WTC11 (cell line): ENCODE results near the gene RSPRY1. TPM values are rescaled to one million over a fixed set of nuclear protein-coding genes. Genes with fewer than 3 reads are reported as not detected.

Experiments used
- ATAC-seq: fragments of 200-7000 bp; cut with Tn5 transposase; 2 replicates; pipeline ENCODE4 v1.10.0; 2021; ENCODE audit warnings: mild to moderate bottlenecking, moderate library complexity
- CTCF ChIA-PET: fragments of 300-600 bp; sonication (Branson Sonifier 250); formaldehyde crosslinking; loops from one replicate; lab custom pipeline; 2021; ENCODE audit warnings: antibody characterized with exemption; lab: Charles Lee
- POLR2A ChIA-PET: fragments of 350-600 bp; sonication (Branson Sonifier 250); formaldehyde crosslinking; loops from one replicate; lab custom pipeline; 2021; ENCODE audit warnings: antibody characterized with exemption; lab: Charles Lee
- DNase-seq: peaks from one replicate; pipeline ENCODE4 v3.0.0; 2021; ENCODE audit warnings: low spot score
- H3K27ac Mint-ChIP-seq: 2 replicates; pipeline ENCODE4 v1.8.0; 2021; ENCODE audit warnings: mixed read lengths
- H3K27me3 Mint-ChIP-seq: 2 replicates; pipeline ENCODE4 v1.8.0; 2021; ENCODE audit warnings: low read depth, mild to moderate bottlenecking, moderate library complexity, mixed read lengths
- H3K36me3 Mint-ChIP-seq: 2 replicates; pipeline ENCODE4 v1.8.0; 2021; ENCODE audit warnings: mixed read lengths
- H3K4me1 Mint-ChIP-seq: 2 replicates; pipeline ENCODE4 v1.8.0; 2022; ENCODE audit warnings: mixed read lengths
- H3K4me3 Mint-ChIP-seq: 2 replicates; pipeline ENCODE4 v1.8.0; 2021; ENCODE audit warnings: mild to moderate bottlenecking, moderate library complexity, mixed read lengths
- H3K9me3 Mint-ChIP-seq: 2 replicates; pipeline ENCODE4 v1.8.0; 2021; ENCODE audit warnings: mixed read lengths
- CREM ChIP-seq: sonication (generic); formaldehyde crosslinking; IDR thresholded peaks from 2 replicates; pipeline ENCODE4 v1.8.1; 2022; ENCODE audit warnings: mild to moderate bottlenecking, missing genetic modification reagents, moderate library complexity
- EMX1 ChIP-seq: fragments of 250-450 bp; sonication (Bioruptor Pico); IDR thresholded peaks from 2 replicates; pipeline ENCODE4 v1.8.0; 2021; ENCODE audit warnings: mild to moderate bottlenecking
- FOXP1 ChIP-seq: sonication (generic); formaldehyde crosslinking; IDR thresholded peaks from 2 replicates; pipeline ENCODE4 v1.8.0; 2022; ENCODE audit warnings: missing genetic modification reagents, mild to moderate bottlenecking, moderate library complexity, borderline replicate concordance
- NFATC4 ChIP-seq: fragments of 250-450 bp; sonication (Bioruptor Pico); IDR thresholded peaks from 2 replicates; pipeline ENCODE4 v1.9.0; 2021; ENCODE audit warnings: mild to moderate bottlenecking
- PREB ChIP-seq: sonication (generic); formaldehyde crosslinking; IDR thresholded peaks from 2 replicates; pipeline ENCODE4 v1.8.1; 2022; ENCODE audit warnings: mild to moderate bottlenecking, missing genetic modification reagents, moderate library complexity, borderline replicate concordance
- TCF7 ChIP-seq: sonication (generic); formaldehyde crosslinking; IDR thresholded peaks from 2 replicates; pipeline ENCODE4 v1.8.0; 2022; ENCODE audit warnings: mild to moderate bottlenecking, low read depth, missing genetic modification reagents, moderate library complexity
- ZNF416 ChIP-seq: fragments of 250-450 bp; sonication (Bioruptor Pico); IDR thresholded peaks from 2 replicates; pipeline ENCODE4 v1.9.0; 2021; ENCODE audit warnings: mild to moderate bottlenecking, inconsistent platforms
- ZNF425 ChIP-seq: fragments of 250-450 bp; sonication (Bioruptor Pico); conservative IDR thresholded peaks from 2 replicates; pipeline ENCODE4 v1.9.0; 2021; ENCODE audit warnings: mild to moderate bottlenecking
- ZNF532 ChIP-seq: fragments of 250-450 bp; sonication (Bioruptor Pico); IDR thresholded peaks from 2 replicates; pipeline ENCODE4 v1.9.0; 2021; ENCODE audit warnings: mild to moderate bottlenecking, borderline replicate concordance
- total RNA-seq: library from RNA; stranded (reverse); gene quantifications from 3 replicates; pipeline ENCODE4 v1.2.3, GENCODE V29; 2021
- TF ChIP-seq, protein P1 (sequence below): sonication (generic); formaldehyde crosslinking; conservative IDR thresholded peaks from 2 replicates; pipeline ENCODE4 v1.8.1; 2023; ENCODE audit warnings: mild to moderate bottlenecking, low read depth, missing genetic modification reagents, moderate library complexity
- TF ChIP-seq, protein P2 (sequence below): fragments of 250-450 bp; sonication (Bioruptor Pico); IDR thresholded peaks from 2 replicates; pipeline ENCODE4 v1.8.0; 2021; ENCODE audit warnings: mild to moderate bottlenecking
- TF ChIP-seq, protein P3 (sequence below): sonication (generic); formaldehyde crosslinking; IDR thresholded peaks from 2 replicates; pipeline ENCODE4 v1.8.0; 2022; ENCODE audit warnings: mild to moderate bottlenecking, missing genetic modification reagents

The RSPRY1 gene
- total RNA-seq, 1 experiment from 2014 or later = 26.8 TPM

DNA sequence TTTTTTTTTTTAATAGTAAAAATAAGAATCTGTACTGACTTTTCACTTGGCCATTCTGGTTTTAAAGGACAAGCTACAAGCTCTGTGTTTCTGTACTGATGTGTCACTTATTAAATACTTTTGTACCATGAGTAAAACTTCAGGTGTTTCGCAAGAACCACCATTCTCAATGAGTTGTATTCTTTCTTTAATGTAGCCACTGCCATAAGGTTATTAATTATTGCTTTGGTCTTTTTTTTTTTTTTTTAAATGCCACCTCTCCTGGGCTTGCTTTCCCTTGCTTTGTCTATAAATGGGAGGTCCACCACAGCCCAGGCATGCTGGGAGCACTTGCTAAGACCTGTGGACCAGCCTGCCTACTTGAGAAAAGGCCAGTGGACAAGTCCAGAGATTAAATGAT lies 67.3 kb downstream of the RSPRY1 start:
- ChIA-PET CTCF (interaction anchor here (0.7 kb wide), 1 partner anchor 149 kb away, joined by 3 read pairs; no protein-coding TSS in a partner anchor), POLR2A (no interaction called here)
- Mint-ChIP-seq H3K4me1 (no peaks in the 10 kb centered on the region), H3K36me3 (peaks cover 11% of the 10 kb centered on the region), H3K4me3 (no peak overlapping the region), H3K27ac (no peak overlapping the region), H3K27me3 (no peaks in the 10 kb centered on the region), H3K9me3 (0 out of 2 replicates have a peak, but pooled peaks cover 4% of the 10 kb centered on the region)
- ATAC-seq = no peak
- TF ChIP-seq ZNF425 = no peak
- TF ChIP-seq PREB = no peak
- no peak for TF ChIP-seq TCF7
- TF ChIP-seq, protein P1, sequence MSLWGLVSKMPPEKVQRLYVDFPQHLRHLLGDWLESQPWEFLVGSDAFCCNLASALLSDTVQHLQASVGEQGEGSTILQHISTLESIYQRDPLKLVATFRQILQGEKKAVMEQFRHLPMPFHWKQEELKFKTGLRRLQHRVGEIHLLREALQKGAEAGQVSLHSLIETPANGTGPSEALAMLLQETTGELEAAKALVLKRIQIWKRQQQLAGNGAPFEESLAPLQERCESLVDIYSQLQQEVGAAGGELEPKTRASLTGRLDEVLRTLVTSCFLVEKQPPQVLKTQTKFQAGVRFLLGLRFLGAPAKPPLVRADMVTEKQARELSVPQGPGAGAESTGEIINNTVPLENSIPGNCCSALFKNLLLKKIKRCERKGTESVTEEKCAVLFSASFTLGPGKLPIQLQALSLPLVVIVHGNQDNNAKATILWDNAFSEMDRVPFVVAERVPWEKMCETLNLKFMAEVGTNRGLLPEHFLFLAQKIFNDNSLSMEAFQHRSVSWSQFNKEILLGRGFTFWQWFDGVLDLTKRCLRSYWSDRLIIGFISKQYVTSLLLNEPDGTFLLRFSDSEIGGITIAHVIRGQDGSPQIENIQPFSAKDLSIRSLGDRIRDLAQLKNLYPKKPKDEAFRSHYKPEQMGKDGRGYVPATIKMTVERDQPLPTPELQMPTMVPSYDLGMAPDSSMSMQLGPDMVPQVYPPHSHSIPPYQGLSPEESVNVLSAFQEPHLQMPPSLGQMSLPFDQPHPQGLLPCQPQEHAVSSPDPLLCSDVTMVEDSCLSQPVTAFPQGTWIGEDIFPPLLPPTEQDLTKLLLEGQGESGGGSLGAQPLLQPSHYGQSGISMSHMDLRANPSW (CRISPR knock-in tag) = no peak
- TF ChIP-seq ZNF532 (CRISPR knock-in tag) = no peak
- no peak for TF ChIP-seq NFATC4 (CRISPR knock-in tag)
- no peak for TF ChIP-seq FOXP1 (CRISPR knock-in tag)
- TF ChIP-seq ZNF416 (CRISPR knock-in tag) = no peak
- TF ChIP-seq EMX1 (CRISPR knock-in tag) = no peak
- TF ChIP-seq, protein P2, sequence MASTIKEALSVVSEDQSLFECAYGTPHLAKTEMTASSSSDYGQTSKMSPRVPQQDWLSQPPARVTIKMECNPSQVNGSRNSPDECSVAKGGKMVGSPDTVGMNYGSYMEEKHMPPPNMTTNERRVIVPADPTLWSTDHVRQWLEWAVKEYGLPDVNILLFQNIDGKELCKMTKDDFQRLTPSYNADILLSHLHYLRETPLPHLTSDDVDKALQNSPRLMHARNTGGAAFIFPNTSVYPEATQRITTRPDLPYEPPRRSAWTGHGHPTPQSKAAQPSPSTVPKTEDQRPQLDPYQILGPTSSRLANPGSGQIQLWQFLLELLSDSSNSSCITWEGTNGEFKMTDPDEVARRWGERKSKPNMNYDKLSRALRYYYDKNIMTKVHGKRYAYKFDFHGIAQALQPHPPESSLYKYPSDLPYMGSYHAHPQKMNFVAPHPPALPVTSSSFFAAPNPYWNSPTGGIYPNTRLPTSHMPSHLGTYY (CRISPR knock-in tag) = no peak
- TF ChIP-seq, protein P3, sequence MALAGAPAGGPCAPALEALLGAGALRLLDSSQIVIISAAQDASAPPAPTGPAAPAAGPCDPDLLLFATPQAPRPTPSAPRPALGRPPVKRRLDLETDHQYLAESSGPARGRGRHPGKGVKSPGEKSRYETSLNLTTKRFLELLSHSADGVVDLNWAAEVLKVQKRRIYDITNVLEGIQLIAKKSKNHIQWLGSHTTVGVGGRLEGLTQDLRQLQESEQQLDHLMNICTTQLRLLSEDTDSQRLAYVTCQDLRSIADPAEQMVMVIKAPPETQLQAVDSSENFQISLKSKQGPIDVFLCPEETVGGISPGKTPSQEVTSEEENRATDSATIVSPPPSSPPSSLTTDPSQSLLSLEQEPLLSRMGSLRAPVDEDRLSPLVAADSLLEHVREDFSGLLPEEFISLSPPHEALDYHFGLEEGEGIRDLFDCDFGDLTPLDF = no peak
- no peak for TF ChIP-seq CREM (CRISPR knock-in tag)
- DNase-seq = no peak
